H54 (cell line): ENCODE results near the gene SLC4A3.
"Not testable (repeated sequence)": the region's sequence is repeated elsewhere in the genome, so short reads cannot be mapped to it uniquely, and the experiment has no call there.

ENCODE experiments used
- DNase-seq: peaks from one replicate; pipeline ENCODE4 v3.0.0; 2011; ENCODE audit warnings: low spot score, mixed read lengths; ENCODE audit not compliant: insufficient read length
- FAIRE-seq: peaks from 3 replicates; lab custom pipeline; 2011; peaks lifted over from hg19 to GRCh38; lab: Jason Lieb, UNC
- POLR2A ChIP-seq: IDR thresholded peaks from 2 replicates; pipeline ENCODE4 v1.6.1; 2011; ENCODE audit warnings: low read depth, mild to moderate bottlenecking, low read length

SLC4A3 gene

DNA sequence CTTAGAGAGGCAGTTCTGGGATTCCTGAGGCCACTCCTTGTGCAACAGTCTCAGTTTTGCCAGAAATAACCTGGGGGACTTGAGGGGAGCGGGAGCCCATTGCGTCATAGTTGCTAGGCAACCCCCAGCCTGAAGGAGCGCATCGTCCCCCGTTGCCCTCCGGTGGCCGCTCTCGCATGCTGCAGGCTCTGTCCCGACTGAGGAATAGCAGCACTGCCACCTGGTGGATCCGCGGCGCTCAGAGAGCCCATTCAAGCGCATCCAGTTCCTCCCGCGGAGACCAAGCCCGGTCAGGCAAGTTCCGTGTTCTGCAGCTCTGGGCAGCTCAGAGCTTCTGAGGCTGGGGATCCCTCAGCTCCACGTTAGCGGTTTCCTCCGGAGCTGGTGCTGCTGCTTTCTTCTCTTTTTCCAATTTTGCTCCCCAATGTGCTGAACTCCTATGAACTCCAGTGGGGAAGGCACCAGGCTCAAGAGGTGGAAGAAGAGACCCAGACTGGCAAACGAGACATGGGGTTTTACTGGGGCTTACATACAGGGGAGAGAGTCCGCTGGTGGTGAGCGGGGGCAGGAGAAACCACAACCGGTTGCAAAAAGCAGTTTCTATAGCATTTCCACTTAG lies 15.1 kb downstream of the SLC4A3 start:
- TF ChIP-seq POLR2A = no peak
- peak; percentile 93 for DNase-seq
- peak; percentile 27 for FAIRE-seq

DNA sequence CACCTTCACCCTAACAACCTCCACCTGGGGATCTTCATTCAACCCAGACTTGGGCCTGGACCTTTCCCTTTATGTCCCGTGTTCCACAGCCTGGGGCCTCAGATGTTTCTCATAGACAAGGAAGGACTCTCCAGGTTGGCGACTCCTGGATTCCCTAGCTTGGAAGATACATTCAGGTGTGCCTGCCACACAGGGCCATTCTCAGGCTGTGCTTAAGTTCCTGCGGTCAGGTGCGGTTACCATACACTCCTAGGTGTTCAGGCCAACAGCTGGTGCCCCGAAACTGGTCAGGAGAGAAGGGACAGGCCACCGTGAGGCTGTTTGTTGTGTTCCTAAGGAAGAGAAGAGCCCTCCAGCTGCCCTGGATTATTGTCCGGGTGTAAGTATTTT lies 15.6 kb downstream of the SLC4A3 start:
- no peak for DNase-seq
- no peak for FAIRE-seq
- TF ChIP-seq POLR2A = no peak

DNA sequence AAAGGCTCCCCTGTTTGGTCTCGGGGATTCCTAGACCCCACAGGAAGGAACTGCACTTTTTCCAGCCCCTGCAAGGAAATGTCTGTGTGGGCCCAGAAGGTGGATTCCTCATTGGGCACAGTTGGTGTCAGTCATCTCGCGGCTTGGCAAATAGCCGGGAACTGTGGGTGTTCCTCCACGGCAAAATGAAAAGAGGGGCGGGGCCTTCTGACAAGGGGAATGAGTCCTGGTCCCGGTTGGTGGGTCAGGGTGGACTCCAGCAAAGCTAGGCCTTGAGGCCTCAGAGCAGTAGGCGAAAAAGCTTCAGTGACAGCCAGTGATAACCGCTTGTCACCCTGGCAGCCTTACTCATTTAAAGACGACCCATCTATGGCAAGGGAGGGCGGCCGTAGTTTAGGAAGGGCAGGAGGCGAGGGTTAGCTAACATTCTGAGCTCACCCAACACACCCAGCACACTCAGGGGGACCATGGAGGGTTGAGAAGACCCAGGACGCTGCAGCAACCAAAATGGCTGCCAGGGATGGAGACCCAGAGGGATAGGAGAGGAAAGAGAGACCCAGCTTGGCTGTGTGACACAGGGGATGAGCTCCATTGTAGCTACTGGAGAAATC lies 16.5 kb downstream of the SLC4A3 start:
- no peak for TF ChIP-seq POLR2A
- FAIRE-seq (no peak), DNase-seq (no peak)

DNA sequence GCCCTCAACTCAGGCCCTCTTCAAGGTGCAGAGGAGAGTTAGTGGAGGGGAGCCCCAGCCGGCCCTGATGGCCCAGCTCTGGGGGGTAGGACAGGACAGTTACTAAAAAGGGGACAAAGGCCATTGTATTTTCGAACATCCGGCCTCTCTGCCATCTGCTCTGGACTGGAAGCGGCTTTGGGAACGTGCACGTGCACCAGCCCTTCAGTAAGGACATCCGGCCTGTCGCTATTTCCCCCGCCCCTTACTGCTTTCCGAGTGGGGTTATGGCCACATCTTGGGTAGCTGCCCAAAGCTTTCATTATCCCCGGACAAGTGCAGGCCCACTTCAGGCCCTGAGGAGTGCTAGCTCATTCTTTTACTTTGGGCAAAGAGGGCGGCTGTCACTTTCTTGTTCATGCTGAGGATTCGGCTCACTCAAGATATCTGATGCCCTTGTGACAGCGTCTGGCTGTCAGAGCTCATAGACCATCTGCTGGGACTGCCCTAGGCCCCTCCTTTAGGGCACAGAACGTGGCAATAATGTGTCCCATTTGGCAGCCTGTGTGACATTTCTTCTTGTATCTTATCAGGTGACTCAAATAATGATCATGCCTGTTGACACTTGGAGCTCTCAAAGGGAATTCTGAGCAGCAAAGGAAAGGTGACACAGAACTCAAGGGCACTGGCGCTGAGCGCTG lies 17.5 kb downstream of the SLC4A3 start:
- TF ChIP-seq POLR2A = no peak
- no peak for DNase-seq
- no peak for FAIRE-seq

DNA sequence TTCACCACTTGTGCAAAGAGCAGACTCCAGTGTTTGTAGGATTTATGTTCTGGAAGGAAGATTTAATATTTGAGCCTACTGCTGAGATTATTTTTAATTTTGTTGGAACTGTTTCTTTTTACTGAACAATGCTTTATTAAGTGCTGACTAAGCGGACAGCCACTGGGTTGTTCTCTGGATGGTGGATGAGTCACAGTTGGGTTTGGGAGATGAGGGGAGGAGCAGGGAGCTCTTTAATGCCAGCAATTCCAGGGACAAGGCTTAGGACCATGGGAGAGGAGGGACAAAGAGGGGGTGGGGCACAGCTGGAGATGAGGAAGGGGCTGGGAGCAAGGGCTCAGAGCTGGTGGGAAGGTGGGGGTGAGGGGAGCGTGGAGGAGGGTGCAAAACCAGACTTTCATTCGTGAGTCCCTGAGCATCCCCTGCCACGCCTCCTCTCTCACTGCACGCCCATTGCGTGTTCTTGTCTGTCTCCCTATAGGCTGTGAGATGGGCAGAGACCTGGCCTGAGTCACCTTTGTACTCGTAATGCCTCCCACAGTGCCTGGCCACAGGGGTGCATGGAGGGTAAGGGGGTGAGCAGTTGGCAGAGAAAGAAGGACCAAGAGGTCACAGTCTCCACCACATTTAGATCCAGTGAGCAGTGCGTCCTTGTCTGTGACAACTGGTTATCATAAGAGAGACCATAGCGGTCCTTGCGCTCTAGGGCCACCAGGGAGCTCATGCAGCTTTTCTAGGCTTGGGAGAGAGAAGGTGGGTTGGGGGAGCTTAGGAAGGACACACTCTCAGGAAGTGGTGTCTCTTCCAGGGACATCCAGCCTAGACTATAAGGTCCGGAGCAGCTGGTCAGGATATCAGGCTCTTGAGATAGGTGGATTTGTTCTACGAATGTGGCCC lies 18.4 kb downstream of the SLC4A3 start:
- TF ChIP-seq POLR2A = no peak
- DNase-seq = peak; percentile 83
- FAIRE-seq = peak; percentile 60

DNA sequence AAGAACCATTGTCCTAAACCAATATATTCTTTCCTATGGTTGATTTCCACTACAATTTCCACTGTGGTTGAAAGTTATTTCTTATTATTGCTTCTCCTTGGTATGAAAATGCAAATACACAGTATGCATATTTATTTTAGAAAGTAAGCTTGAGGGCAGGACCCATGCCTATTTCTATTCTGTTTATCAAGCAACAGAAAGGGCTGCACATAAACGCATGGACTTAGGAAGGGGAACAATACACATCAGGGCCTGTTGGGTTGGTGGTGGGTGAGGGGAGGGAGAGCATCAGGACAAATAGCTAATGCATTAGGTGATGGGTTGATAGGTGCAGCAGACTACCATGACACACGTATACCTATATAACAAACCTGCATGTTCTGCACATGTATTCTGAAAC lies 20.7 kb downstream of the SLC4A3 start:
- no peak for DNase-seq
- FAIRE-seq = no peak

DNA sequence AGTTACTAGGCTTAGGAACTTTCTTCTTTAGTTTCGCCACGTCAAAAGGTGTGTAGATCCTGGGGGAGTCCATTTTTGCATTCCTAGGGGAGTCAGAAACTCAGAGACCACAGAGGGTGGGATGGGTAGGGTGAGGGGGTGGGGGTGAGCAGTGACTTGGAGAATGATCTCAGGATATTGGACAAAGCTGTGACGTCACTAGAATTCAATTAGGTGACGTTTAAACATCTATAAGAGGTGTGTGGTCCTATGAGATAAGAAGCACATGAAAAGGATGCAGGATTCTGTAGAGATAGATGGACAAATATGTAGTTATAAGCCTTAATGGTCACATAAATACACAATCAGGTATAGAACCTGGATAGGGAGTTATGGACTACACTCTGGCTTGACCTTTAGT lies 21.5 kb downstream of the SLC4A3 start:
- no peak for FAIRE-seq
- TF ChIP-seq POLR2A = no peak
- no peak for DNase-seq

More for the DNA sequence above, 20.7 kb downstream of the SLC4A3 start:
- TF ChIP-seq POLR2A = no peak

DNA sequence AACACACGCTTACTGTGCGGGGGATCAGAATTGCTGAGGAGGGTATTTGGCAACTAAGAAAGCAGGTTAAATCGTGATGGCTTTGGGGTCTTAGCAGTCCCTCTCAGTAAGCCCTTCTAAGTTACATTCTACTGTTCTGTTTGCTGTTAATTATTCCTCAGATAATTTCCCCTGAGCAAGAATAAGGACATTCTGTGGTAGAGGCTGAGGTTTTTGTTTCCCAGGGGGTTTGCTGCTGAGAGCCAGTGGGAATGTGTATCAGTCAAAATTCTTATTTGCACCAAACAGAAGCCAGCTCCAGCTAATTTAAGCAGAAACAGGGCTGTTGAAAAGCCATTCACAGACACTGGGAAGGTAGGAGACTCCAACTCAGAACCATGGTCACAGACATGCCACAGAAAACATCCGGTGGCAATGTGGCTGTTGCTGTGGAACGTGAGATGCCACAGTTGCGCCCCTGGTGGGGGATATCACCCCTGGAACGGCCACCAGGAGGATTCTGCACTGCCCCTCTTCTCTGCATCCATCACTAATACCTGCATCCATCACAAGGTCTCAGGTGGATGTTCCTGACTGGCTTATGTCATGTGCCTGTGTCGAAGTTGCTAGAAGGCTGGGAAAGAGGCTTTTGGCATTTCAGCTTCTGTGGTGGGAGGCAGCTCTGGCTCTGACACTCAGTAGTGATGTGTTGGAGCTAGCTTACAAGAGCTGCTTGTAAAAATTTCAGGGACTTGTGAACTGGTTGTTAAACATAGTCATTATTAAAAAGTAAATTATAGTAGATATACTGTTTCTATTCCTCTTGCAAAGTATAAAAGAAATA lies 23.2 kb downstream of the SLC4A3 start:
- DNase-seq (no peak), FAIRE-seq (no peak)
- no peak for TF ChIP-seq POLR2A

DNA sequence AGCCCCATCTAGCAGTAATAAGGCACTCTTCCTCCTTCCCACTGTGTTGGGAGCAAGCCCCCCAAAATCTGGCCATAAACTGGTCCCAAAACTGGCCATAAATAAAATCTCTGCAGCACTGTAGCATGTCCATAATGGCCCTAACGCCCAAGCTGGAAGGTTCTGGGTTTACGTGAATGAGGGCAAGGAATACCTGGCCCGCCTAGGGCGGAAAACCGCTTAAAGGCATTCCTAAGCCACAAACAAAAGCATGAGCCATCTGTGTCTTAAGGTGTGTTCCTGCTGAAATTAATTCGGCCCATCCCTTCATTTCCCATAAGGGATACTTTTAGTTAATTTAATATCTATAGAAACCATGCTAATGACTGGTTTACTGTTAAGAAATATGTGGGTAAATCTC lies 24.2 kb downstream of the SLC4A3 start:
- FAIRE-seq, DNase-seq: not testable (repeated sequence)

DNA sequence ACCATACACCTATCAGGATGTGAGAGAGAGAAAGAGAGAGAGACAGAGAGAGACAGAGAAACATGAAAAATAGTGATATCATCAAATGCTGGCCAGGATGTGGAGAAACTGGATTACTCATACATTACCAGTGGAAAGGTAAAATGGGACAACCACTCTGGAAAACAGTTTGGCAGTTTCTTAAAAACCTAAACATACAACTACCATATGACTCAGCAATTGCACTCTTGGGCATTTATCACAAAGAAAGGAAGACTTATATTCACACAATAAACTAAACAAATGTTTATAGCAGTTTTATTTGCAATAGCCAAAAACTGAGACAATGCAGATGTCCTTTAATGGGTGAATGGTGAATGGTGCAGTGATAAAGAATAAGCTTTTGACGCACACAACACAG lies 29.1 kb downstream of the SLC4A3 start:
- TF ChIP-seq POLR2A = no peak
- DNase-seq = no peak
- FAIRE-seq = no peak

DNA sequence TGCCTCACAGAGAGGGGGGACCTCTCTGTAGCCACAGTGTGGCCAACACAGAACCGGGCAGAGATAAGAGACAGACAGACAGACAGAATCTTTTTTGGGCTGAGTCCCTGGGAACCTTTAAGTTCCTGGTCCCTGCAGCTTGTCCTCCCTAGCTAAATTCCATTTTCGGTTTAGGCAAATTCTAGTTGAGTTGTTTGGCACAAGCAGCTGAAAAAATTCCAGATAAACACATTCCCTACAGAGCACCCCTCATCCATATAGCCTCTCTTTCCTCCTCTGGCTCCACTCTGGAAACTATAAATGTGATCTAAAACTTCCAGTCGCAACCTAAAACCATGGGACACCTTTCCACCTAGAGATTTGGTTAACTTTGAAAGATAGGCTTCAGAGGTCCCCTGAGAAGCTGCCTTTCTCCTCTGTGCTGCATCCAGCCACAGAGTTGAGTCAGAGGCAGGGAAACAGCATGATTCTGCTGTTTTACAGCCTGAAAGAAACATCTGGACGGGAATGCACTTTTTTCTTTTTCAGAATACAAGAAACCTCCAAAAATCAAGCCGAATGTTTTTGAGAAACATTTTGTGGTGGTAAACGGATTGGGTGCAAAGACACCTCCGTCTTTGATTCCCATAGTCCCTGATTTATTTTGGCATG lies 30.9 kb downstream of the SLC4A3 start:
- DNase-seq (no peak), FAIRE-seq (no peak)
- no peak for TF ChIP-seq POLR2A

DNA sequence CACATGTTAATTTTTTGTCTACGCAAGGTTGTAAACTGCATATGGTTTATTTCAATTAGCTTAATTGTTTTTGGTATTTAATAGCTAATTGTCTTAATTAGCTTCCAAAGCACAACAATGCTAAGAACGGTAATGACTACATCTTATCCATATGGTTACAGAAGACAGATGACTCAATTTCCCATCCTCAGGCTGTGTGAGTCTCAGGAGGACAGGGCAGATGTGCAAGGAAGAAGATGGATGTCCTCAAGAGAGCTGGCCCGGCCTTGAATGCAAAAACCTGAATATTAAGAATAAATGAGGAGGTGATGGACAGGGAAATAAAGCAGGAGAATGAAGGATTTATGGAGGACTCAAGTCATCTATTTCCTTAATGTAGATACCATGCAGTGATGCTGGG lies 31.4 kb downstream of the SLC4A3 start:
- TF ChIP-seq POLR2A = no peak
- FAIRE-seq (no peak), DNase-seq (no peak)
